Tibial artery (tissue), 4 donors: Measurements from ENCODE around the gene BZW2.
A peak's percentile ranks its signal among the peaks of the same experiment; 100 is the strongest.

Experiments
- DNase-seq, 2 donors: peaks; one replicate each; pipeline ENCODE4 v3.0.0-alpha.2; 2019
- H3K27ac ChIP-seq, 2 donors: fragments of 200-600 bp; sonication (generic) in 1 of 2; 1 replicate in 1 of 2; 2 replicates in 1 of 2; pipeline ENCODE4 v1.5.1; 2018 to 2019; ENCODE audit warnings: mild to moderate bottlenecking in 1 of 2
- H3K27me3 ChIP-seq, 2 donors: fragments of 200-600 bp; sonication (generic) in 1 of 2; one replicate each; pipeline versions ENCODE4 v1.5.1 to v1.6.0; 2016 to 2019
- H3K36me3 ChIP-seq, 3 donors: fragments of 200-600 bp; sonication (generic) in 2 of 3; one replicate each; pipeline ENCODE4 v1.5.1; 2016 to 2019; ENCODE audit warnings: mild to moderate bottlenecking in 2 of 3
- H3K4me1 ChIP-seq, 4 donors: fragments of 200-600 bp; sonication (generic) in 2 of 4; 1 replicate in 3 of 4; 2 replicates in 1 of 4; pipeline ENCODE4 v1.5.1; 2016 to 2019
- H3K4me3 ChIP-seq, 2 donors: fragments of 200-600 bp; sonication (generic) in 1 of 2; 1 replicate in 1 of 2; 2 replicates in 1 of 2; pipeline ENCODE4 v1.5.1; 2018 to 2019; ENCODE audit warnings: mild to moderate bottlenecking in 2 of 2
- H3K9me3 ChIP-seq, 3 donors: fragments of 200-600 bp; sonication (generic) in 1 of 3; one replicate each; pipeline ENCODE4 v1.5.1; 2016 to 2019
- intact Hi-C: fragments of 100-400 bp; cut with DNase I; formaldehyde crosslinking; loops from one replicate; pipeline ENCODE4 v1.15.0; 2023; ENCODE audit warnings: low total_unique reads
- TF ChIP-seq, protein P1 (sequence below), 2 experiments: fragments of 200-600 bp in 1 of 2; fragments of 450-650 bp in 1 of 2; IDR thresholded peaks; one replicate each; pipeline ENCODE4 v1.5.1; 2017 to 2019; ENCODE audit warnings: antibody characterized with exemption in 2 of 2, mild to moderate bottlenecking in 1 of 2, moderate library complexity in 1 of 2

Gene BZW2

DNA sequence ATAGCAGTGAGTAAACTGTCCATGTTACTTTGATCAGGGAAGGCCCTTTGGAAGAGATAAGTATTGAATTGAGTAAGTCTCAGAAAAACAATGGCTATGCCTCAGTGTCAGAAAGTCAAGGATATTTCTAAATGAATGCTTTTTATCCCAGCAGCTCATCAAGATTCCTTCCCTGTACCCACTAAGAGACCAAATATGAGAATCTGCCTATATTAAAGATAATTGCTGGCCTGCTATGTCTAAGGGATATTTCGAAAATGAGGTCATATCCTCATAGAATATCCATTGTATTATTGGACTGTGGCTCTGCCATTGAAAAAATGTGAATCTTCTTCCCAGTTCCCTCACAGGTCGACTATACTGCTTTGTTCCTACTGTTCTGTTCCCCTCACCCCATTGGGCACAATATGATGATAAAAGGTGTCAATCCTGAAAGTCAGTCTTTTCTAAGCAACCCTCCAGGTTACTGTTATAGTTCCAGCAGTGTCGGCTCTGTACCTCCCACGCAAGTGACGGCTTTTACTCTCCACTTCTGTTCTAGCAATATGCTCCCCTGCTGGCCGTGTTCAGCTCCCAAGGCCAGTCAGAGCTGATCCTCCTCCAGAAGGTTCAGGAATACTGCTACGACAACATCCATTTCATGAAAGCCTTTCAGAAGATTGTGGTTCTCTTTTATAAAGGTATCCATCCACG is 51.7 kb downstream of the BZW2 start:
- Histone ChIP-seq H3K36me3 (peaks cover 0 to 28% (median 10%) of the 10 kb centered on the region in 3 donors), H3K27me3 (no peaks in the 10 kb centered on the region), H3K27ac (peak overlapping the region; percentile 20 to 49), H3K9me3 (no peaks in the 10 kb centered on the region), H3K4me3 (no peak overlapping the region), H3K4me1 (peaks cover 0 to 56% (median 6%) of the 10 kb centered on the region in 4 donors)
- DNase-seq: no peak
- TF ChIP-seq, protein P1, sequence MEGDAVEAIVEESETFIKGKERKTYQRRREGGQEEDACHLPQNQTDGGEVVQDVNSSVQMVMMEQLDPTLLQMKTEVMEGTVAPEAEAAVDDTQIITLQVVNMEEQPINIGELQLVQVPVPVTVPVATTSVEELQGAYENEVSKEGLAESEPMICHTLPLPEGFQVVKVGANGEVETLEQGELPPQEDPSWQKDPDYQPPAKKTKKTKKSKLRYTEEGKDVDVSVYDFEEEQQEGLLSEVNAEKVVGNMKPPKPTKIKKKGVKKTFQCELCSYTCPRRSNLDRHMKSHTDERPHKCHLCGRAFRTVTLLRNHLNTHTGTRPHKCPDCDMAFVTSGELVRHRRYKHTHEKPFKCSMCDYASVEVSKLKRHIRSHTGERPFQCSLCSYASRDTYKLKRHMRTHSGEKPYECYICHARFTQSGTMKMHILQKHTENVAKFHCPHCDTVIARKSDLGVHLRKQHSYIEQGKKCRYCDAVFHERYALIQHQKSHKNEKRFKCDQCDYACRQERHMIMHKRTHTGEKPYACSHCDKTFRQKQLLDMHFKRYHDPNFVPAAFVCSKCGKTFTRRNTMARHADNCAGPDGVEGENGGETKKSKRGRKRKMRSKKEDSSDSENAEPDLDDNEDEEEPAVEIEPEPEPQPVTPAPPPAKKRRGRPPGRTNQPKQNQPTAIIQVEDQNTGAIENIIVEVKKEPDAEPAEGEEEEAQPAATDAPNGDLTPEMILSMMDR (IDR thresholded peaks at IDR 0.05): no peak
- intact Hi-C loops: loop anchor here (2.0 kb wide), 1 partner anchor 219 kb away; no protein-coding TSS in a partner anchor

DNA sequence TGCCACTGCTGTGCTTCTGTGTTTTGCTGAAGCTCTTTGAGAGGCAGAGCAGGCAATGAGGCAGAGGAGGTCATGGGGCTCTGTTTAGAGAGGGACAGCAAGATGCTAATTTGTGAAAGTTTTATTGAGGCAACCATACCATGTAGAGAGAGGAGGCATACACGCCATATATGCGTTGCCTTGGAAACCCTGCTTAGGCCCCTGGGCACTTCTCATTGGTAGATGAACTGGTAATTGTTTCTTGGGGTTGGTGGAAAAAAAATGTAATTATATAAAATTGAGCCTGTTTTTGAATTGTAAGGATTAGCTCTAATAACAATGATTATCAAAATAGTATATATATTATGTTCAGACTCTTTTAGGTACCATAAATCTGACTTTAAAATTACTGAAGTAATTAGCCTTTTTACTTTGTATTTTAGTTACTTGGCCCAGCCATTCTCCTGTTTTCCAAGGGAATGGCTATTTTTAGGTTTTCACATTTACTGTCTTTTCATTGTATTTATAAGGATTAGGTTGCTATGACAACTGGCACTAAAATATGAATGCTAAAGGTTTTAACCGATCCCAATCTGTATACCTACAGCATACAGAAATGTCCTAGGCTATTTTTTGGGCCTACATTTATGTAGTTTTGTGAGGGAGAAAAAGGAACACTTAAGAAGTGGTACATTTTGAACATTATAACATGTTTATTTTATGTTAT is 52.4 kb downstream of the BZW2 start:
- H3K4me1 ChIP-seq: peaks cover 0 to 63% (median 6%) of the 10 kb centered on the region in 4 donors
- DNase-seq: no peak
- TF ChIP-seq, protein P1 (IDR thresholded peaks at IDR 0.05): no peak
- no peaks in the 10 kb centered on the region for H3K27me3 ChIP-seq
- H3K27ac ChIP-seq: peak overlapping the region; percentile 20 to 49
- no peaks in the 10 kb centered on the region for H3K9me3 ChIP-seq
- intact Hi-C loops: no loop called here
- no peak overlapping the region for H3K4me3 ChIP-seq
- peaks cover 0 to 26% (median 10%) of the 10 kb centered on the region in 3 donors for H3K36me3 ChIP-seq

DNA sequence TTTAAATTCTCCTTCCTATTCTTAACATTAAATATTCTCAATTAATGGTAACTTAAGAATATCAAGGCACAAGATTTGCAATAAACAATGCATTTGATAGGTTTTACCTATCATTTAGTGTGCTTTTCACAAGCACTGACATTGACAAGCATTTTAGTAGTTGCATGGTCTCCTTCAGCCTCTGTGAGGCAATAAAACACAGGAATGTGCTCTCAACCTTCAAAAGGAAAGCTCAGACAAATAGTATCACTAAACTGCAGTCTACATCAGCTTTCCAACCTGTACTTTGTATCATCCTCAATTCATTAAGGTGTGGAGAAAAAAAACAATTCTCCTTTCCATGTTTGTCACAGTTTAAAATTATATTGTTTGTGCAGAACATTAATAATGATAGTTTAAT is 56.5 kb downstream of the BZW2 start:
- no peaks in the 10 kb centered on the region for H3K27me3 ChIP-seq
- no peak overlapping the region for H3K4me3 ChIP-seq
- TF ChIP-seq, protein P1 (IDR thresholded peaks at IDR 0.05): no peak
- DNase-seq: no peak
- H3K9me3 ChIP-seq: no peaks in the 10 kb centered on the region
- peaks cover 8 to 29% (median 24%) of the 10 kb centered on the region in 3 donors for H3K36me3 ChIP-seq
- H3K4me1 ChIP-seq: peaks cover 0 to 50% (median 6%) of the 10 kb centered on the region in 4 donors
- intact Hi-C loops: no loop called here
- no peak overlapping the region for H3K27ac ChIP-seq

DNA sequence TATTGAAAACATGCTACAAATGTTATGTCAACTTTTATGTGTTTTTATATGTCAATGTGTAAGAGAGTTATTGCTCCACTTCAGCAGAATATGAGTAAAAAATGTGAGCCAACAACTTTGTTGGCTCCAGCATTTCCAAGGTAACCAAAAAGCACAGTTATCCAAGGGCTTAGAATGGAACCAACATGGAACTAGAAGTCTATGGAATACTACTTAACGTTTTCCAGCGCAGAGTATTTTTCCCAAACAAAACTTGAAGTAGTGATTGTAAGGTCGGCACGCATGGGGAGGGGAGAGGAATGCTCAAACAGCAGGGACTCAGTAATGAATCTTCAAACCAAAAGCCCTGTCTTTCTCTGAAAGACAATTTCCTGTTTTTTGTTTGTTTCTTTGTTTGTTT is 62.5 kb downstream of the BZW2 start:
- Histone ChIP-seq H3K9me3 (no peaks in the 10 kb centered on the region), H3K27me3 (no peaks in the 10 kb centered on the region), H3K4me3 (no peak overlapping the region), H3K27ac (no peak overlapping the region), H3K4me1 (no peaks in the 10 kb centered on the region), H3K36me3 (peaks cover 8 to 24% (median 20%) of the 10 kb centered on the region in 3 donors)
- TF ChIP-seq, protein P1 (IDR thresholded peaks at IDR 0.05): no peak
- no peak for DNase-seq
- intact Hi-C loops: no loop called here

DNA sequence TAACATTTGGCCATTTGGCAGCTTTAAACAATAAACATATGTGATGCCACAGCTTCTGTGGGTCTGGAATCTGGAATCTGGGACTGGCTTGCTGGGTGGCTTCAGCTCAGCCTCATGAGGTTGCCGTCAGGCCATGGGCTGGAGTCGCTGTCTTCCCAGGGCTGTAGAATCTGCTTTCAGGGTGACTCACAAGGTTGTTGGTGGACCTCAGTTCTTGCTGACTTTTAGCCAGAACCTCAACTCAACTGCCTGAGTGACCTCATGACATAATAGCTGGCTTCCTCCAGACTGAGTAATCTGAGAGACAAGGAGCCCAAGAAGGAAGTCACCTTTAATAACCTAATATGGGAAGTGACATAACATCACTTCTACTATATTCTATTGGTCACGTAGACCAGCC is 63.0 kb downstream of the BZW2 start:
- DNase-seq: no peak
- Histone ChIP-seq H3K36me3 (peaks cover 8 to 22% (median 20%) of the 10 kb centered on the region in 3 donors), H3K27ac (no peak overlapping the region), H3K4me3 (no peak overlapping the region), H3K27me3 (no peaks in the 10 kb centered on the region), H3K9me3 (no peaks in the 10 kb centered on the region), H3K4me1 (no peaks in the 10 kb centered on the region)
- TF ChIP-seq, protein P1 (IDR thresholded peaks at IDR 0.05): no peak
- intact Hi-C loops: no loop called here
